ENCODE data around the gene TCP11X1.
"Not testable (repeated sequence)": the region's sequence is repeated elsewhere in the genome, so short reads cannot be mapped to it uniquely, and the experiment has no call there.

The TCP11X1 gene

DNA sequence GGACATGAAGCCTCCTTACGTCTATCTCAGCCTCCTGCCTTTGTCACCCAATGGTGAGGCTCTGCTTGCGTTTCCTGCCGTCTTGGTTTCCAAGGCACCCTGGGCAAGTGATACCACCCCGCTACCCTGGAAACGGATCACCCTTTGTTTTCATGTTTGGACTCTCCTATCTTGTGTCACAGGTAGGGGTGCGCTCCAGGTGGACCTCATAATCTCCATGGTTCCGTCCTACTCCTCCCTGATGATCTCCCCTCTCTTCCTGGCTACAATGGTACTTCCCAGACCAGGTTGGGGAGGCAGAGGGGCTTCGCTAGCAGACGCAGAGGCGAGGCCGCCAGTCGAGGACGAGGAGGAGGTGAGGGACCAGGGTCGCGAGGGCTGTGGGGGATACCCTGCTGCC is at the start of gene TCP11X1:
TSS of gene TCP11X1 (plus strand) at position 316 of the 400 bp plus-strand sequence.
- not testable (repeated sequence) for DNase-seq

DNA sequence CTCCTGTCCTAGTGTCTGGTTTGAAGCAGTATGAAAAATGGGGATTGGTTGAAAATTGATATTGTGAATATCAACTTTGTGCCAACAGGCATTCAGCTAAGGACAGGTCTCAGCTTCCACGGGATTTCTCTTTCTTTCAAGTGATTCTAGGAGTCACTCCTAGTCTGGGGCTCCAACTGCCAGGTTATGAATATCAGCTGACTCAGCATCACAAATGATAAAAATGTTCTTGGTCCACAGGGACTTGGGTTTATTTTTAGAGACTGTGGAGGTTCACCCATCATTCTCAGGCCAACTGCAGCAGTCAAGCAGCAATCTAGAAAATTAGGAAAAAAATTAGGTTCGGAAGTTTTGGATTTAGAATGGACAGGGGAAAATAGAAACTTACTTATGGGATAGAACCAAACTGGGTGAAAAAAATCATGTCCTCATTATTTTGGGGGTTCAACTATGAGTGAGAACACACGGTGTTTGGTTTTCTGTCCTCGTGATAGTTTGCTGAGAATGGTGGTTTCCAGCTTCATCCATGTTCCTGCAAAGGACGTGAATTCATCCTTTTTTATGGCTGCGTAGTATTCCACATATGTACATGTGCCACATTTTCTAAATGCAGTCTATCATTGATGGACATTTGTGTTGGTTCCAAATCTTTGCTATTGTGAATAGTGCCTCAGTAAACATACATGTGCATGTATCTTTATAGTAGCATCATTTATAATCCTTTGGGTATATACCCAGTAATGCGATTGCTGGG is 29.0 kb upstream of the TCP11X1 start:
- DNase-seq = no peak

DNA sequence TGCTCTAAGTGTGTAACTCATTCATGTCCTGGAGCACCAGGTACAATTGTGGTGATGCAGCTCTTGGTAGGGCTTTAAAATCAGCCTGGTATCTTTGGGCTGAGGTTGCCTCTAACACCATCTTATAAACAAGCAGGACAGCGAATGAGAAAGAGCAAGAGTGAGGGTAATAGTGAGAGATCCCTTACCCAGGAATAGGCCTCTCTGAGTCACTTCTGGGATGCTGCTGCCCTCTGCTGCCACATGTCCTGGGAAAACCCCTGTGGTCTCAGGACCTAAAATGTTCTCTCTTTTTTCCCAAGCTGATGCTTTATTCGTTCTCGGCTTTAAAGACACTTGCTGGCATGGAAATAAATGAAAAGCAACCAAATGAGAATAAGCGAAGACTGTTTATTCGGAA is 7.2 kb upstream of the TCP11X1 start:
- DNase-seq = not testable (repeated sequence)

DNA sequence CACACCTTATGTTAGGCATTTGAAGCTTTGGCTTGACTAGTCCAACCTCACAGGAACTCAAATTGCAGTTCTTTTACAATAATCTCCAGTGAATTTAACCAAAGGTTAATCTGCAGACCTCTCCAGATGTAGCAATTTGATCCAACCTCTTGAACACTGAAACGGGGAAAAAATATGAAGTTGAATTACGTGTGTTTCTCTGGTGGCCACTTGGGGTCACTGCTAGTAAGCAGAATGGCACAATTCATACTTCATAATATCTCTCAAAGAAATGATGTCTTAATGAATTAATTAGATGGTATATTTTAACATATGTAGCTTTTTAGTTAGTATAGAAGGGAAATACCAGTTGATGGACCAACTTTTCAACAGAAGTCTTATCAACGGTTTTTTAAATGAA is 1.4 kb downstream of the TCP11X1 start:
- not testable (repeated sequence) for DNase-seq

DNA sequence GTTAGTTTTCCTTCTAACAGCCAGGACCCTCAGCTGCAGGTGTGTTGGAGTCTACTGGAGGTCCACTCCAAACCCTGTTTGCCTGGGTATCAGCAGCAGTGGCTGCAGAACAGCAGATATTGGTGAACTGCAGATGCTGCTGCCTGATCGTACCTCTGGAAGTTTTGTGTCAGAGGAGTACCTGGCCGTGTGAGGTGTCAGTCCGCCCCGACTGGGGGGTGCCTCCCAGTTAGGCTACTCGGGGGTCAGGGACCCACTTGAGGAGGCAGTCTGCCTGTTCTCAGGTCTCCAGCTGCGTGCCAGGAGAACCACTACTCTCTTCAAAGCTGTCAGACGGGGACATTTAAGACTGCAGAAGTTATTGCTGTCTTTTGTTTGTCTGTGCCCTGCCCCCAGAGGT is 20.6 kb downstream of the TCP11X1 start:
- not testable (repeated sequence) for DNase-seq

DNA sequence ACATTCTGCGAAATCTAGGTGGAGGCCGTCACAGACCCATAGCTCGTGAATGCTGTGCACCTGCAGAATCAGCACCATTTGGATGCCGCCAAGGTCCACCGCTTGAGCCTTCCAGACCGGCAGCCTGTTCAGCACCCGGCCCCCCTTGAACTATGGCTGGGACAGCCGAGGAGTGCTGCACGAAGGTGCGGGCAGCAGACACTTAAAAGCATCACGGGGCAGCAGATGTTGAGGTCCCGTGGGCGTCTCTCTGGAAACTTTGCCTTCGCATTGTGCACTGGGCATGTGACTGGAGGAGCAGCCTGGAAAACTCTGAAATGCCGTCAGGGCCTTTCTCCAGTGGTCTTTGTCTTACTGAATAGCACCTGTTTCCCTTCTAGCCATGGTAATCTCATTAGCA is 25.2 kb downstream of the TCP11X1 start:
- DNase-seq = not testable (repeated sequence)

DNA sequence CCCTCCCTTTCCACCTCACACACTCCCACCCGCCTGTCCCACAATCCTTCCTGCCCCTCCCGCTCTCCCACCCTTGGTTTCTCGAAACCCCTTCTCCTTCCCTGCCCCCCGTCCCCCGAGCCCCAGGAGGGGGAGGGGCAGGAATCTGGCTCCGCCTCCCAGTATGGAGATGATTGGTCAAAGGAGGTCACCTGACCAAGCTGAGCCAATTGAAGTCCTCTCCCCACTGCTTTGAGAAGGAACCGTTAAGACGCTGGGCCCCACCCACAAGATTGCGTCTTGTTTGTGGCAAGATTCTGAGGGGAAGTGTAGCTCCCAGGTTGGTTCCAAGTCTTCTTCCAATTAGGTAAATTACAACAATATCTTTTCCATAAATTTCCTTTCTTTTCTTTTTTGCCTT is 31.8 kb downstream of the TCP11X1 start, which contains the start of gene NXF2:
TSS of gene NXF2 (plus strand) at position 275 of the 400 bp plus-strand sequence. CDS start 59,912 bp downstream, outside the sequence.
- DNase-seq = not testable (repeated sequence)

DNA sequence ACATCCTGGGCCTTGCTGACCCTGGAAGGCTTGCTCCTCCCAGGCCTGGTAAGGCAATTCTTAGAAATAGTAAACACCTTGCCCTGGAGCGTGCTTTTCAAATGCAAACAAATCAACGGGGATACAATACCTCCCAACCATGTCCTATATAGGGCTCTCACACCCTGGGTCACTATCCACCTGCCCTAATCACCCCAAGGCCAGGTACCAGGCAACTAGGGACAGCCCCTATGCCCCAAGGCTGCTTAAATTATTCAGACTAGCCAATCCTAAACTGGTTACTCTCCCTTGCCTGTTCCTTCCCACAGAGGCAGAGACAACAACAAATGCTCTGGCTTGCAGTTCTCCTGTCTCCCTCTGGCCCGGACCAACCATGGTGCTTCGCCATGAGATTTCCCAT is 57.1 kb downstream of the TCP11X1 start:
- DNase-seq = not testable (repeated sequence)

All from NCI-H345 (cell line).